Esophagus muscularis mucosa (tissue), 4 donors: ENCODE measurements around the gene PCDH9. TPM values are rescaled to one million over a fixed set of nuclear protein-coding genes. Genes with fewer than 3 reads are reported as not detected.

Experiments used
- DNase-seq: peaks from one replicate; pipeline ENCODE4 v3.0.0-alpha.2; 2017; ENCODE audit errors: extremely low spot score
- H3K27ac ChIP-seq, 4 donors: fragments of 200-600 bp; sonication (generic); replicated peaks in 1 of 4; 1 replicate in 3 of 4; 2 replicates in 1 of 4; pipeline ENCODE4 v1.5.1; 2016 to 2019; ENCODE audit warnings: mild to moderate bottlenecking in 1 of 4
- H3K27me3 ChIP-seq, 4 donors: fragments of 200-600 bp; sonication (generic); one replicate each; pipeline versions ENCODE4 v1.5.1 to v1.6.0; 2016 to 2019
- H3K36me3 ChIP-seq, 4 donors: fragments of 200-600 bp; sonication (generic); one replicate each; pipeline ENCODE4 v1.5.1; 2016 to 2019
- H3K4me1 ChIP-seq, 4 donors: fragments of 200-600 bp; sonication (generic); one replicate each; pipeline ENCODE4 v1.5.1; 2016 to 2019
- H3K4me3 ChIP-seq, 4 donors: fragments of 200-600 bp; sonication (generic); 1 replicate in 2 of 4; 2 replicates in 2 of 4; pipeline ENCODE4 v1.5.1; 2016 to 2019; ENCODE audit warnings: mild to moderate bottlenecking in 4 of 4, moderate library complexity in 1 of 4
- H3K9me3 ChIP-seq, 4 donors: fragments of 200-600 bp; sonication (generic); 1 replicate in 3 of 4; 2 replicates in 1 of 4; pipeline ENCODE4 v1.5.1; 2016 to 2019
- EP300 ChIP-seq: sonication (generic); formaldehyde crosslinking; IDR thresholded peaks from one replicate; pipeline ENCODE4 v1.6.1; 2017; ENCODE audit warnings: antibody characterized with exemption
- POLR2A ChIP-seq: fragments of 450-650 bp; IDR thresholded peaks from one replicate; pipeline ENCODE4 v1.6.1; 2017; ENCODE audit warnings: antibody characterized with exemption, moderate library complexity, mild to moderate bottlenecking, low read depth
- POLR2AphosphoS5 ChIP-seq, 2 donors: sonication (generic); formaldehyde crosslinking; IDR thresholded peaks; one replicate each; pipeline ENCODE4 v1.6.1; 2017; ENCODE audit warnings: antibody characterized with exemption in 2 of 2
- WGBS: methylation state at CpG from one replicate; pipeline ENCODE4 v1.1.5; 2018; 5-methylcytosine and 5-hydroxymethylcytosine counted together
- intact Hi-C: fragments of 100-400 bp; cut with DNase I; formaldehyde crosslinking; loops from one replicate; pipeline ENCODE4 v1.15.1; 2023
- total RNA-seq, 4 donors: library from RNA; depleted of rRNA; stranded (reverse); fragments of >200 nt; gene quantifications; one replicate each; pipeline versions ENCODE4 v1.1.0 to v1.2.1, GENCODE V29; 2016
- TF ChIP-seq, protein P1 (sequence below), 3 experiments: fragments of 200-600 bp in 2 of 3; fragments of 450-650 bp in 1 of 3; sonication (generic) in 2 of 3; IDR thresholded peaks; one replicate each; pipeline ENCODE4 v1.5.1; 2017 to 2019; ENCODE audit warnings: antibody characterized with exemption in 3 of 3, mild to moderate bottlenecking in 2 of 3, moderate library complexity in 1 of 3

PCDH9 gene
- total RNA-seq, 4 donors from 2014 or later, result 33.8 to 81.8 (median 49.1) TPM

DNA sequence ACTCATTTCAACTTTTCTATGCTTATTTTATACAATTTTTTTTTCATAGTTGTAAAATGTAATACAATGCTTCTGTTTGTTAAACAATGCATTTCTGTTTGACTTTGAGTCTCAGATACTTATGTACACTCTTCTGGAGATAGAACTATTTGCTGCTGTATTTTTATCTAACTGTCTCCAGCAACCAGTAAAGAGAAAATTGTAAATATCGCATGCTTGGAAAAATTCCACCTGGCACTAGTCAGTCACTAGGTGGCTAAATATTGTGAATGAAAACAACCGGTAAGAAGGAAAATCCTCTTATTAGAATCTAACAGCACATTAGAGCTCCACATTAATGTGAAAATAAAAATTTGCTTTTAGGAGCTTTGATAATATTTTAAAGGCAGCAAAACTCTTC lies 876.5 kb downstream of the PCDH9 start:
- no peak overlapping the region for H3K4me3 ChIP-seq
- peaks cover 9 to 22% (median 13%) of the 10 kb centered on the region in 4 donors for H3K4me1 ChIP-seq
- H3K36me3 ChIP-seq, result no peaks in the 10 kb centered on the region
- H3K27me3 ChIP-seq, result no peaks in the 10 kb centered on the region
- no peak overlapping the region for H3K27ac ChIP-seq
- no peak for DNase-seq
- 36% methylated on average over 2 of the region's 2 CpGs for WGBS
- TF ChIP-seq POLR2AphosphoS5 (IDR thresholded peaks at IDR 0.05) (no peak), EP300 (no peak), POLR2A (no peak)
- TF ChIP-seq, protein P1, sequence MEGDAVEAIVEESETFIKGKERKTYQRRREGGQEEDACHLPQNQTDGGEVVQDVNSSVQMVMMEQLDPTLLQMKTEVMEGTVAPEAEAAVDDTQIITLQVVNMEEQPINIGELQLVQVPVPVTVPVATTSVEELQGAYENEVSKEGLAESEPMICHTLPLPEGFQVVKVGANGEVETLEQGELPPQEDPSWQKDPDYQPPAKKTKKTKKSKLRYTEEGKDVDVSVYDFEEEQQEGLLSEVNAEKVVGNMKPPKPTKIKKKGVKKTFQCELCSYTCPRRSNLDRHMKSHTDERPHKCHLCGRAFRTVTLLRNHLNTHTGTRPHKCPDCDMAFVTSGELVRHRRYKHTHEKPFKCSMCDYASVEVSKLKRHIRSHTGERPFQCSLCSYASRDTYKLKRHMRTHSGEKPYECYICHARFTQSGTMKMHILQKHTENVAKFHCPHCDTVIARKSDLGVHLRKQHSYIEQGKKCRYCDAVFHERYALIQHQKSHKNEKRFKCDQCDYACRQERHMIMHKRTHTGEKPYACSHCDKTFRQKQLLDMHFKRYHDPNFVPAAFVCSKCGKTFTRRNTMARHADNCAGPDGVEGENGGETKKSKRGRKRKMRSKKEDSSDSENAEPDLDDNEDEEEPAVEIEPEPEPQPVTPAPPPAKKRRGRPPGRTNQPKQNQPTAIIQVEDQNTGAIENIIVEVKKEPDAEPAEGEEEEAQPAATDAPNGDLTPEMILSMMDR (IDR thresholded peaks at IDR 0.05), result no peak
- H3K9me3 ChIP-seq, result no peaks in the 10 kb centered on the region
- intact Hi-C loops, result no loop called here

DNA sequence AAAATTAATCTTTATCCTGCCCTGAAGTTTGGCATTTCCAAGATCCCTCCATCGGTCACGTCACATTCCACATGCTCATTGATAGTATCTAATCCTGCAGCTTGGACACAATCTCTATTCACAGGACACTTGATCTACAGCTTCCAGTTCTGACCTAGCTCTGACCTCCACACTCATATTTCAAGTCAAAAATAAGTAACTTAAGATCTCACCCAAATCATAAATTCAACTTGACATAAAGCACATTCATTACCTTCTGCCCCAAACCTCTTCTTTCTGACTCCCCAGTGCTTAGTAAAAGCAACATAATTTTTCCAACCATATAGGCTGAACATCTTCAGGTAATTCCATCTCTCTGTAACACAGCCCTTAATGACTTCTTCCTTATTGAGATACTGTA lies 880.2 kb downstream of the PCDH9 start:
- 92% methylated on average over 2 of the region's 2 CpGs for WGBS
- Histone ChIP-seq H3K27ac (no peak overlapping the region), H3K9me3 (no peaks in the 10 kb centered on the region), H3K27me3 (no peaks in the 10 kb centered on the region), H3K4me1 (peaks cover 9 to 29% (median 19%) of the 10 kb centered on the region in 4 donors), H3K36me3 (no peaks in the 10 kb centered on the region), H3K4me3 (no peak overlapping the region)
- DNase-seq, result no peak
- TF ChIP-seq, protein P1 (IDR thresholded peaks at IDR 0.05), result no peak
- no peak for TF ChIP-seq POLR2A
- no peak for TF ChIP-seq EP300
- no peak for TF ChIP-seq POLR2AphosphoS5 (IDR thresholded peaks at IDR 0.05)
- intact Hi-C loops, result no loop called here

DNA sequence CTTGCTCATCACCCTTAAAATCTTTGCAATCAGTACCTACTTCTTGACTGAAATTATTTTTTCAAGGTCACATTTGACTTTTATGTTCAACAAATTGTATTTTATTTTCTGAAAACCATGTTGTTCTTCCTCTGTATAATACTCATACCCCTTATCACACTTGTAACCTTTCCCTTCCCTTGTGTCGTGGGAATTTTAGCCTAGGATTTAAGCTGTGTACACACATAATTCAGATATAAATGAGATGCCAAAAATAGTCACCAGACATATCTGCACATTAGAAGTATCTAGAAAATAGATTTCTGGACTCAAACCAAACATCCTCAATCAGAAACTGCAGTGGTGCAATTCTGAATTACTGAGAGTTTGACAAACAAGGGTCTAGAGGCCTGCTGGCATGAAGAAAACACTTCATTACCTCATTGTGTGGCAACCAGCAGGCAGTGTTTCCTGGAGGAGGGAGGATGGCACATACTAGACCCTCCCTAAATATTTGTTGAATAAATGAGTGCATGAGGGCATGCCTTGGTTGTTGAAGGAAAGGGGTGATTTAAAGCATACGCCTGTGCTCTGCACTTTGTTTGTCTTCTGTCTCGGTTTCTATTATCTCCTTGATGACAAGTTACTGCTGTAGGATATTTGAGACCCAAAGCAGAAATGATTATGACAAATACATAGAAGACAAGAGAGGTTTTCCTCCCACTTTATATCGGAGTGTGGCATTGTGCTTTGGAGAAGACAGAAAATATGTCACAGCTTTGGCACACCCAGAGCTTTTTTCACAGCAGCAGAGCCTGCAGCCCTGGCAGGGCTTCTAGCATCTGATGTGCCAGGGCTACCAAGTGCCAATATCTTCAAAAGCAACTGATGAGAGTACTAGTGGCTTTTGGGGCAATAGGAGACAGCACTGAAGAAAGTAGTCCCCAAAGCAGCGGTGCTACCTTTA lies 881.1 kb downstream of the PCDH9 start:
- Histone ChIP-seq H3K27me3 (no peaks in the 10 kb centered on the region), H3K4me1 (peaks cover 9 to 30% (median 20%) of the 10 kb centered on the region in 4 donors), H3K27ac (no peak overlapping the region), H3K4me3 (no peak overlapping the region), H3K36me3 (no peaks in the 10 kb centered on the region), H3K9me3 (no peaks in the 10 kb centered on the region)
- WGBS, result 77% methylated on average over 5 of the region's 5 CpGs
- TF ChIP-seq POLR2AphosphoS5 (IDR thresholded peaks at IDR 0.05) (no peak), POLR2A (no peak), EP300 (no peak)
- TF ChIP-seq, protein P1 (IDR thresholded peaks at IDR 0.05), result no peak
- intact Hi-C loops, result no loop called here
- no peak for DNase-seq

DNA sequence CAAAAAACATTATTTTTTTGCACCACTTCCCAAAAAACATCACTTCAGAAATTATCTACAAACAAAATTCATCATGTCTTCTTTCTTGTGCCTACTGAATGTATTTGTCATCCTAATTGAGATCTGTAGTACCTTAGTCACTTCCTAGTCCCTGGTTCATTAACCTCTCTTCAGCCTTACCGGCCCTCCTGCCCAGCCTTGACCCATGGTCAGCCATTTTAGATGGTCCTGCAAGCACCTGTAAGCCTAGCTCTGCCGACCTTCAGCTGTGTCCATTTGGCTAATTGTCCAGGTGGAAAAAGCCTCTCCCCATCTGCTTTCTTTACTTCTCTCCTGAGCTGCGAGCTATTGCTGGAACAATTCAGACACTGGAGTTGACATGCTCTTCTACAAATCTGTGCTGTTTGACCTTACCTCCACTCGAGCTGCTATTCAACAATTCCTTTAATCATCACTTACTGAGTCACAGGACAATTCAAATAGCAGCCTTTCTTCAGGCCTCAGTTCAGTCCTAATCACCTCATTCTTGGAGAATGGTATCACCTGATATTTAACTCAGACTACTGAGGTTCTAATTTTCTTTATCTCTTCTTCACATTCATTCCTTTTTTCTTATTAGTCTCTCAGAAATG lies 882.5 kb downstream of the PCDH9 start:
- H3K4me3 ChIP-seq, result no peak overlapping the region
- no peak for DNase-seq
- no peaks in the 10 kb centered on the region for H3K36me3 ChIP-seq
- no peaks in the 10 kb centered on the region for H3K27me3 ChIP-seq
- no peak for TF ChIP-seq POLR2A
- TF ChIP-seq EP300, result no peak
- no peak for TF ChIP-seq POLR2AphosphoS5 (IDR thresholded peaks at IDR 0.05)
- TF ChIP-seq, protein P1 (IDR thresholded peaks at IDR 0.05), result no peak
- no peaks in the 10 kb centered on the region for H3K9me3 ChIP-seq
- H3K4me1 ChIP-seq, result peaks cover 9 to 16% (median 13%) of the 10 kb centered on the region in 4 donors
- intact Hi-C loops, result no loop called here
- WGBS, result 87% methylated on average over 4 of the region's 4 CpGs
- no peak overlapping the region for H3K27ac ChIP-seq
